Neural progenitor cell (in vitro differentiated cells): ENCODE results near the gene MAGI1. TPM values are rescaled to one million over a fixed set of nuclear protein-coding genes. Genes with fewer than 3 reads are reported as not detected.

Source experiments
- DNase-seq: peaks from one replicate; pipeline ENCODE4 v3.0.0-alpha.2; 2016; ENCODE audit warnings: low spot score
- H2AFZ ChIP-seq: fragments of 200-600 bp; sonication (generic); replicated peaks from 2 replicates; pipeline ENCODE4 v1.6.1; 2016; ENCODE audit warnings: antibody characterized with exemption
- H3F3A ChIP-seq: fragments of 200-600 bp; sonication (generic); 2 replicates; pipeline ENCODE4 v1.6.1; 2016; ENCODE audit warnings: antibody characterized with exemption, low read depth
- H3K27ac ChIP-seq: fragments of 200-600 bp; sonication (generic); 2 replicates; pipeline ENCODE4 v1.5.1; 2016; ENCODE audit warnings: mild to moderate bottlenecking
- H3K27me3 ChIP-seq: fragments of 200-600 bp; sonication (generic); 2 replicates; pipeline ENCODE4 v1.6.1; 2016; ENCODE audit warnings: mild to moderate bottlenecking, moderate library complexity
- H3K36me3 ChIP-seq: fragments of 200-600 bp; sonication (generic); 2 replicates; pipeline ENCODE4 v1.5.1; 2016
- H3K4me1 ChIP-seq: fragments of 200-600 bp; sonication (generic); 2 replicates; pipeline ENCODE4 v1.6.1; 2016; ENCODE audit warnings: mixed run types
- H3K4me2 ChIP-seq: fragments of 200-600 bp; sonication (generic); 2 replicates; pipeline ENCODE4 v1.6.1; 2016
- H3K4me3 ChIP-seq: fragments of 200-600 bp; sonication (generic); 2 replicates; pipeline ENCODE4 v1.5.1; 2016
- H3K79me2 ChIP-seq: fragments of 200-600 bp; sonication (generic); 2 replicates; pipeline ENCODE4 v1.6.1; 2016; ENCODE audit warnings: low read depth
- H3K9ac ChIP-seq: fragments of 200-600 bp; sonication (generic); 2 replicates; pipeline ENCODE4 v1.6.1; 2016
- H3K9me3 ChIP-seq: fragments of 200-600 bp; sonication (generic); 2 replicates; pipeline ENCODE4 v1.5.1; 2016; ENCODE audit warnings: low read depth
- H4K20me1 ChIP-seq: fragments of 200-600 bp; sonication (generic); 2 replicates; pipeline ENCODE4 v1.6.1; 2016; ENCODE audit warnings: low read depth
- H3K27ac Mint-ChIP-seq: 3 replicates; pipeline ENCODE4 v1.8.0; 2021; ENCODE audit warnings: mixed read lengths
- H3K27me3 Mint-ChIP-seq: 2 replicates; pipeline ENCODE4 v1.8.0; 2022; ENCODE audit warnings: low read depth, mild to moderate bottlenecking, inconsistent platforms, moderate library complexity, mixed read lengths; ENCODE audit not compliant: insufficient read depth
- H3K36me3 Mint-ChIP-seq: 3 replicates; pipeline ENCODE4 v1.8.0; 2021; ENCODE audit warnings: mixed read lengths
- H3K4me1 Mint-ChIP-seq: 3 replicates; pipeline ENCODE4 v1.8.0; 2021; ENCODE audit warnings: mixed read lengths
- H3K4me3 Mint-ChIP-seq: 3 replicates; pipeline ENCODE4 v1.8.0; 2021; ENCODE audit warnings: mild to moderate bottlenecking, moderate library complexity, mixed read lengths
- H3K9me3 Mint-ChIP-seq: 3 replicates; pipeline ENCODE4 v1.8.0; 2020; ENCODE audit warnings: mixed read lengths
- EZH2 ChIP-seq: fragments of 200-600 bp; sonication (generic); IDR thresholded peaks from 2 replicates; pipeline ENCODE4 v1.6.1; 2017; ENCODE audit warnings: antibody characterized with exemption, mild to moderate bottlenecking, moderate library complexity
- EZH2phosphoT487 ChIP-seq: fragments of 200-600 bp; sonication (generic); IDR thresholded peaks from 2 replicates; pipeline ENCODE4 v1.6.1; 2017; ENCODE audit warnings: antibody characterized with exemption
- total RNA-seq: library from RNA; depleted of rRNA; stranded (reverse); fragments of >200 nt; gene quantifications from 2 replicates; pipeline ENCODE4 v1.2.3, GENCODE V29; 2015; ENCODE audit warnings: low replicate concordance
- TF ChIP-seq, protein P1 (sequence below): fragments of 200-600 bp; sonication (generic); IDR thresholded peaks from 2 replicates; pipeline ENCODE4 v1.5.1; 2017; ENCODE audit warnings: antibody characterized with exemption, mild to moderate bottlenecking

Gene MAGI1
- total RNA-seq, 1 donor from 2014 or later, result 40.6 TPM

DNA sequence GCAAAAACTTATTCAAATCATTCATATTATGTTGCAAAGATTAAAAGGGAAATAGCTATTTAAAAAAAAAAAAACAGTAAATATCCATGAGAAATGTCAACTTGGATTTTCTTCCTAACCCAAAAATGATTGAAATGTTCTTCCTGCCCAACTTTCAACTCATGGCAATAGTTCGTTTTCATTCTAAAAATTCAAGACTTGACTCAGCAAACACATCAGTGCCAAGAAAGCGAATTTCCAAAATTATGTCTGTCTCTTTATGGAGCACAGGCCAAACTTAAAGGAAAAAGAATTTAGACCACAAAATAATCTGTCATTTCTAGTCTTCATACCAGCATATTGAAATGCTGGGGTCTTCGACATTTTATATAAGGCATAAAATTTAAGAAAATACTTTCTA, 63.7 kb downstream of the MAGI1 start:
- H3K4me1 Mint-ChIP-seq, result peaks cover 13% of the 10 kb centered on the region
- peaks cover 2% of the 10 kb centered on the region for H3K27me3 Mint-ChIP-seq
- TF ChIP-seq EZH2phosphoT487, result no peak
- no peak for TF ChIP-seq EZH2
- TF ChIP-seq, protein P1, sequence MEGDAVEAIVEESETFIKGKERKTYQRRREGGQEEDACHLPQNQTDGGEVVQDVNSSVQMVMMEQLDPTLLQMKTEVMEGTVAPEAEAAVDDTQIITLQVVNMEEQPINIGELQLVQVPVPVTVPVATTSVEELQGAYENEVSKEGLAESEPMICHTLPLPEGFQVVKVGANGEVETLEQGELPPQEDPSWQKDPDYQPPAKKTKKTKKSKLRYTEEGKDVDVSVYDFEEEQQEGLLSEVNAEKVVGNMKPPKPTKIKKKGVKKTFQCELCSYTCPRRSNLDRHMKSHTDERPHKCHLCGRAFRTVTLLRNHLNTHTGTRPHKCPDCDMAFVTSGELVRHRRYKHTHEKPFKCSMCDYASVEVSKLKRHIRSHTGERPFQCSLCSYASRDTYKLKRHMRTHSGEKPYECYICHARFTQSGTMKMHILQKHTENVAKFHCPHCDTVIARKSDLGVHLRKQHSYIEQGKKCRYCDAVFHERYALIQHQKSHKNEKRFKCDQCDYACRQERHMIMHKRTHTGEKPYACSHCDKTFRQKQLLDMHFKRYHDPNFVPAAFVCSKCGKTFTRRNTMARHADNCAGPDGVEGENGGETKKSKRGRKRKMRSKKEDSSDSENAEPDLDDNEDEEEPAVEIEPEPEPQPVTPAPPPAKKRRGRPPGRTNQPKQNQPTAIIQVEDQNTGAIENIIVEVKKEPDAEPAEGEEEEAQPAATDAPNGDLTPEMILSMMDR, result no peak
- Histone ChIP-seq H3K27ac (no peak overlapping the region), H3K9ac (no peak overlapping the region), H3K36me3 (no peaks in the 10 kb centered on the region), H3K27me3 (no peaks in the 10 kb centered on the region), H4K20me1 (no peaks in the 10 kb centered on the region), H3F3A (peaks cover 4% of the 10 kb centered on the region), H3K79me2 (peaks cover 8% of the 10 kb centered on the region), H3K9me3 (no peaks in the 10 kb centered on the region), H3K4me2 (no peak overlapping the region), H3K4me1 (peaks cover 9% of the 10 kb centered on the region), H2AFZ (no peak overlapping the region), H3K4me3 (no peak overlapping the region)
- no peak overlapping the region for H3K4me3 Mint-ChIP-seq
- peaks cover 12% of the 10 kb centered on the region for H3K36me3 Mint-ChIP-seq
- H3K27ac Mint-ChIP-seq, result no peak overlapping the region
- peaks cover 2% of the 10 kb centered on the region for H3K9me3 Mint-ChIP-seq
- DNase-seq, result no peak

DNA sequence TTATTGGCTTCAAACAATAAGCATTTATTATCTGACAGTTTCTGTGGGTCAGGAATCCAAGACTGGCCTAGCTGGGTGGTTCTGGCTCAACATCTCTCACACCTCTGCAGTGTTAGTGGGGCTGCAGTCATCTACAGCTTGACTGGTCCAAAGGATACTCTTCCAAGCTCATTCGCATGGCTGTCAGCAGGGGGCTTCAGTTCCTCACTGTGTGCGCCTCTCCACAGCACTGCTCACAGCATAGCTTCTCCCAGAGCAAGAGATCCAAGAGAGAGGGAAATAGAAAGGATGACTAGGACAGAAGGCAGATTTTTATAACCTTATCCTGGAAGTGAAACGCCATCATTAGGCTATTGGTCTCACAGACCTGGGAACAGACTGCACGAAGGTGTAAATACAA, 64.2 kb downstream of the MAGI1 start:
- H3K79me2 ChIP-seq, result peaks cover 12% of the 10 kb centered on the region
- H3K36me3 ChIP-seq, result no peaks in the 10 kb centered on the region
- H3K27me3 ChIP-seq, result no peaks in the 10 kb centered on the region
- TF ChIP-seq, protein P1, result no peak
- no peak for TF ChIP-seq EZH2
- TF ChIP-seq EZH2phosphoT487, result no peak
- peaks cover 12% of the 10 kb centered on the region for H3K4me1 ChIP-seq
- no peaks in the 10 kb centered on the region for H3K9me3 ChIP-seq
- H2AFZ ChIP-seq, result no peak overlapping the region
- H3K4me2 ChIP-seq, result no peak overlapping the region
- Mint-ChIP-seq H3K4me1 (peaks cover 8% of the 10 kb centered on the region), H3K27me3 (peaks cover under 1% of the 10 kb centered on the region), H3K27ac (no peak overlapping the region), H3K36me3 (peaks cover 12% of the 10 kb centered on the region), H3K9me3 (peaks cover 2% of the 10 kb centered on the region), H3K4me3 (no peak overlapping the region)
- no peaks in the 10 kb centered on the region for H4K20me1 ChIP-seq
- no peak for DNase-seq
- H3K27ac ChIP-seq, result no peak overlapping the region
- peaks cover 2% of the 10 kb centered on the region for H3F3A ChIP-seq
- H3K4me3 ChIP-seq, result no peak overlapping the region
- H3K9ac ChIP-seq, result no peak overlapping the region

DNA sequence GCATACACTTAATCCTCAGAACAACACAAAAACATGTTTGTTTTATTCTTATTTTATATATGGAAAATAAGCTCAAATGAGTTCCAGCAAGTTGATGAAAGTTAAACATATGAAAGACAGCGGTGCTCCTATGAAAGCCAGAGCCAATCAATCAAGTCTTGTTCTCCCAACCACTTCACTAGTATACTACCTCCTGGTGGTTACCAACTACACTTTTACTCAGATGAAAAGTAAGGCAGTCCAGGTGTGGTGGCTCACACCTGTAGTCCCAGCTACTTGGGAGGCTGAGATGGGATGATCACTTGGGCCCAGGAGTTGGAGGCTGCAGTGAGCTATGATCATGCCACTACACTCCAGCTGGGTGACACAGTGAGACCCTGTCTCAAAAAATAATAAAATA, 66.0 kb downstream of the MAGI1 start:
- no peak for DNase-seq
- no peak overlapping the region for H3K4me3 ChIP-seq
- Mint-ChIP-seq H3K9me3 (peaks cover 2% of the 10 kb centered on the region), H3K4me3 (no peak overlapping the region), H3K36me3 (peaks cover 10% of the 10 kb centered on the region), H3K27ac (no peak overlapping the region), H3K27me3 (no peaks in the 10 kb centered on the region), H3K4me1 (peaks cover 5% of the 10 kb centered on the region)
- H3K36me3 ChIP-seq, result no peaks in the 10 kb centered on the region
- TF ChIP-seq EZH2phosphoT487 (no peak), EZH2 (no peak)
- TF ChIP-seq, protein P1, result no peak
- no peak overlapping the region for H3K27ac ChIP-seq
- no peaks in the 10 kb centered on the region for H3F3A ChIP-seq
- no peaks in the 10 kb centered on the region for H3K9me3 ChIP-seq
- peaks cover 14% of the 10 kb centered on the region for H3K4me1 ChIP-seq
- no peak overlapping the region for H3K4me2 ChIP-seq
- peaks cover 4% of the 10 kb centered on the region for H4K20me1 ChIP-seq
- no peaks in the 10 kb centered on the region for H3K27me3 ChIP-seq
- H3K9ac ChIP-seq, result no peak overlapping the region
- peaks cover 16% of the 10 kb centered on the region for H3K79me2 ChIP-seq
- H2AFZ ChIP-seq, result no peak overlapping the region
